CD4-positive, CD25-positive, alpha-beta regulatory T cell (primary cell): ENCODE data around the gene FMO3. TPM values are rescaled to one million over a fixed set of nuclear protein-coding genes. Genes with fewer than 3 reads are reported as not detected.
A peak's percentile ranks its signal among the peaks of the same experiment; 100 is the strongest.

ENCODE experiments used
- ATAC-seq, 2 donors: fragments of 150-1000 bp; cut with Tn5 transposase; one replicate each; pipeline ENCODE4 v1.10.0; 2021; ENCODE audit warnings: low read depth in 2 of 2, moderate number of reproducible peaks in 2 of 2, moderate library complexity in 1 of 2
- DNase-seq, 3 donors: peaks; one replicate each; pipeline versions ENCODE4 v3.0.0 to v3.0.0-alpha.2; 2012 to 2022; ENCODE audit warnings: mixed read lengths in 1 of 3
- H3K27ac ChIP-seq: one replicate; pipeline ENCODE4 v1.7.0; 2013; ENCODE audit warnings: mild to moderate bottlenecking, low read length; ENCODE audit not compliant: insufficient read depth, poor library complexity, severe bottlenecking
- H3K27me3 ChIP-seq: one replicate; pipeline ENCODE4 v1.7.0; 2013; ENCODE audit warnings: low read length; ENCODE audit not compliant: control insufficient read depth, insufficient read depth
- H3K36me3 ChIP-seq: one replicate; pipeline ENCODE4 v1.7.0; 2013; ENCODE audit warnings: mild to moderate bottlenecking, low read length, moderate library complexity; ENCODE audit not compliant: control insufficient read depth, insufficient read depth
- H3K4me1 ChIP-seq: 2 replicates; pipeline ENCODE4 v1.7.0; 2013; ENCODE audit warnings: mild to moderate bottlenecking, low read length; ENCODE audit not compliant: insufficient read depth, control insufficient read depth, poor library complexity, severe bottlenecking
- H3K4me3 ChIP-seq: one replicate; pipeline ENCODE4 v1.7.0; 2013; ENCODE audit warnings: low read depth, mild to moderate bottlenecking, low read length, moderate library complexity
- H3K9me3 ChIP-seq, 2 experiments: 1 replicate in 1 of 2; 2 replicates in 1 of 2; pipeline ENCODE4 v1.7.0; 2013; ENCODE audit warnings: low read length in 2 of 2, mild to moderate bottlenecking in 1 of 2, moderate library complexity in 1 of 2; ENCODE audit not compliant: control insufficient read depth in 2 of 2
- H3K27ac Mint-ChIP-seq, 3 donors: one replicate each; pipeline ENCODE4 v1.8.0; 2020 to 2022; ENCODE audit warnings: mild to moderate bottlenecking in 3 of 3, mixed read lengths in 3 of 3, moderate library complexity in 2 of 3
- H3K27me3 Mint-ChIP-seq: one replicate; pipeline ENCODE4 v1.8.0; 2022; ENCODE audit warnings: mild to moderate bottlenecking, mixed read lengths
- H3K36me3 Mint-ChIP-seq: one replicate; pipeline ENCODE4 v1.8.0; 2020; ENCODE audit warnings: mixed read lengths
- H3K4me1 Mint-ChIP-seq, 4 donors: one replicate each; pipeline ENCODE4 v1.8.0; 2020 to 2022; ENCODE audit warnings: mixed read lengths in 4 of 4, mild to moderate bottlenecking in 1 of 4
- H3K4me3 Mint-ChIP-seq, 4 donors: one replicate each; pipeline ENCODE4 v1.8.0; 2020 to 2022; ENCODE audit warnings: mild to moderate bottlenecking in 4 of 4, mixed read lengths in 4 of 4, moderate library complexity in 3 of 4
- H3K9me3 Mint-ChIP-seq, 7 donors: one replicate each; pipeline ENCODE4 v1.8.0; 2020 to 2022; ENCODE audit warnings: mixed read lengths in 7 of 7, mild to moderate bottlenecking in 3 of 7, moderate library complexity in 2 of 7
- polyA plus RNA-seq, 4 donors: library from polyadenylated mRNA; unstranded; fragments of 300-500 nt; fragmentation: Illumina TruSeq; gene quantifications; one replicate each; pipeline ENCODE4 v1.2.3, GENCODE V29; 2021
- total RNA-seq: library from RNA; stranded (reverse); gene quantifications from one replicate; pipeline ENCODE4 v1.2.3, GENCODE V29; 2022

Gene FMO3
- not detected for total RNA-seq
- polyA plus RNA-seq, result not detected

DNA sequence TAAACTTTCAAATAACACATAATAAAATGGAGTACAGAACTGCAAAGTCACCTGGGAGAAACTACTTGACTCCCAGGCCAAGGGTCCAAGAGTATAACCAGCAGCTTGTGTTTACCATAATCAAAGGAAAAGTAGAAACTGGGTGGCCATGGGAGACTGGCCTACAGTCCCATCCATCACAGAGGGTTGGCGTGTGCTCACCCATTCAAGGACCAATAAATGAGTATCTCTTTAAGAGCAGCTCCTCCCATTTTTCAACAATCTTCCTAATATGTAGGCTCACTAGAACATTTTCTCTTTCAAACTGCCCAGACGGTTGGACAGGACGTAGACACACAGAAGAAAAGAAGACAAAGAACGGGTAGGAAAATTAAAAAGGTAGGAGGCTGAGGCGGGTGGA is at the start of gene FMO3:
FMO3 (plus strand) TSS at position 302 of the 400 bp plus-strand sequence. CDS start 1,754 bp downstream, outside the sequence.
- no peaks in the 10 kb centered on the region for H3K27me3 ChIP-seq
- ATAC-seq, result no peak
- H3K9me3 ChIP-seq, result no peaks in the 10 kb centered on the region
- Mint-ChIP-seq H3K4me1 (no peaks in the 10 kb centered on the region), H3K27me3 (no peaks in the 10 kb centered on the region), H3K27ac (peak within 1 kb of the TSS in 1 of 3 donors; percentile 67), H3K36me3 (no peaks in the 10 kb centered on the region), H3K4me3 (no peak within 1 kb of the TSS), H3K9me3 (peaks cover 0 to 2% (median 0%) of the 10 kb centered on the region in 7 donors)
- no peaks in the 10 kb centered on the region for H3K36me3 ChIP-seq
- no peak within 1 kb of the TSS for H3K27ac ChIP-seq
- DNase-seq, result no peak
- H3K4me1 ChIP-seq, result no peaks in the 10 kb centered on the region
- no peak within 1 kb of the TSS for H3K4me3 ChIP-seq

DNA sequence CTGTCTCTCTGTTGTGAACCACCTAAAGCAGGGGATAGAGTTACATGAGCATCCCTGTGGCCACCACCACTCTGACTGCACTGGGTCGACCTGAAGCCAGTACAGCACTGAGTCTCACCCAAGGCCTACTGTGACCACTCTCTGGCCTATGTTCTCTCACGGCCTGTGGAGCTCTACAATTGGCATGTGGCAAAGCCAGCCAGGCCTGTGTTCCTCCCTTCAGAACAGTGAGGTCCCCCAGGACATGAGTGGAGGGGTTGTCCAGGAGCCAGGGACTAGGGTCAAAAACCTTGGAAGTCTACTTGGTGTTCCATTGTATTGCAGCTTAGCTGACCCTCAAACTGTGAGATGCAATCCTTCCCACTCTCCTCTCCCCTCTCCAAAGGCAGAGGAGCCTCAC is 42.7 kb upstream of the FMO3 start:
- H3K4me3 Mint-ChIP-seq, result no peak overlapping the region

DNA sequence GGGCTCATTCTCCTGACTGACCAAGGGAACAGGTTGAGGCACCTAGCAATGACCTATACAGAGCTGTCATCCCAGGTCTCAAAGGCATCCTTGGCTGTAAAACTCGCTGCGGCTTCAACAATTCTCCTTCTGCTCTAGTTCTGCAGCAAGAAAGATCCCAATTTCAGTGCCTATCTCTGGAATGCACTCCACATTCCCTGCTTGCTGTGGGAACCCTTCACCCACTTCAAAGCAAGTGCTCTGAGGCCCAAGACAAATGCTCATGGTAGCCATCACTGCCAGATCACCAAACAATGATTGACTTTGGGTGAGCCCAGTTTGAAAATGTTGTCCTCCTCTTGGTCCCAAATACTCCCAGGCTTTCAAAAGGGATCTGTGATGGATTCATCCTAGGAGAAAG is 37.7 kb upstream of the FMO3 start:
- Mint-ChIP-seq H3K27me3 (no peaks in the 10 kb centered on the region), H3K4me3 (no peak overlapping the region)
- ATAC-seq, result no peak

More for the DNA sequence above, 42.7 kb upstream of the FMO3 start:
- Histone ChIP-seq H3K9me3 (no peaks in the 10 kb centered on the region), H3K4me1 (no peaks in the 10 kb centered on the region), H3K36me3 (no peaks in the 10 kb centered on the region), H3K27ac (no peak overlapping the region), H3K27me3 (no peaks in the 10 kb centered on the region), H3K4me3 (no peak overlapping the region)
- no peaks in the 10 kb centered on the region for H3K27me3 Mint-ChIP-seq
- ATAC-seq (no peak), DNase-seq (no peak)
- H3K4me1 Mint-ChIP-seq, result no peaks in the 10 kb centered on the region
- H3K27ac Mint-ChIP-seq, result no peak overlapping the region
- H3K36me3 Mint-ChIP-seq, result no peaks in the 10 kb centered on the region
- H3K9me3 Mint-ChIP-seq, result peaks cover under 1 to 28% (median 5%) of the 10 kb centered on the region in 7 donors

DNA sequence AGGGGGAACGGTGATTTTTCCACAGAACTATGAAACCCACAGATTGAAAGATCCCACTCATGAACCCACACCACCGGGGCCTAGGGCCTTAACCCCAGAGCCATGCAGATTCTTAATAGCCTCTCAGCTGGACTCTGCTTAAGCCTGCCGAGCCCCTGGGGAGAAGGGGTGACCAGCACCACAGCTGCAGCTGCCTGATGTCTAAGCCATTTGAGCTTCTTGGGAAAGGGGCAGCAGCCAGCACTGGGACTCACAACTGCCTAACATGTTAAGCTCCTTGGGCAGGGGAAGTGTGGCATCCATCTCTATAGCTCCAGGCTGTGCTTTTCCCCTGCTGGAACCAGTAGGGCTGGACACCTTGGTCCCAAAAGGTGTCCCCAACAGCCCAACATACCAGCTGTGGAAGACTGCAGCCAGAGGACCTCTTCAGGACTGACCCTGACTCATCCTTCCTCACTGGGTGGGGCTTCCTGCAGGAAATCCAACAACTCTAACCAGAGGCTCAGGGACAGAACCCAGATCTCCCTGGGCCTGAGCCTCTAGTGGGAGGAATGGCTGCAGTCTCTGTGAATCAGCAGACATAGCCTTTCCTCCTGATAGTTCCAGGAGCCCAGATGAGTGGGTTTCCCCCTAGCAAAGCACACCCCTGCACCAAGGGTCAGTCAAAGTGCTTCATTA is 34.6 kb upstream of the FMO3 start:
- Mint-ChIP-seq H3K4me3 (no peak overlapping the region), H3K4me1 (no peaks in the 10 kb centered on the region), H3K9me3 (peaks cover 1 to 7% (median 3%) of the 10 kb centered on the region in 7 donors), H3K27me3 (no peaks in the 10 kb centered on the region), H3K36me3 (no peaks in the 10 kb centered on the region), H3K27ac (no peak overlapping the region)
- Histone ChIP-seq H3K27ac (no peak overlapping the region), H3K27me3 (no peaks in the 10 kb centered on the region), H3K4me1 (no peaks in the 10 kb centered on the region), H3K9me3 (no peaks in the 10 kb centered on the region), H3K4me3 (no peak overlapping the region), H3K36me3 (no peaks in the 10 kb centered on the region)
- DNase-seq (no peak), ATAC-seq (no peak)

More for the DNA sequence above, 37.7 kb upstream of the FMO3 start:
- Histone ChIP-seq H3K27ac (no peak overlapping the region), H3K9me3 (no peaks in the 10 kb centered on the region), H3K4me3 (no peak overlapping the region), H3K4me1 (no peaks in the 10 kb centered on the region), H3K36me3 (no peaks in the 10 kb centered on the region), H3K27me3 (no peaks in the 10 kb centered on the region)
- no peak overlapping the region for H3K27ac Mint-ChIP-seq
- H3K36me3 Mint-ChIP-seq, result no peaks in the 10 kb centered on the region
- no peaks in the 10 kb centered on the region for H3K4me1 Mint-ChIP-seq
- H3K9me3 Mint-ChIP-seq, result peaks cover 1 to 11% (median 4%) of the 10 kb centered on the region in 7 donors
- no peak for DNase-seq

DNA sequence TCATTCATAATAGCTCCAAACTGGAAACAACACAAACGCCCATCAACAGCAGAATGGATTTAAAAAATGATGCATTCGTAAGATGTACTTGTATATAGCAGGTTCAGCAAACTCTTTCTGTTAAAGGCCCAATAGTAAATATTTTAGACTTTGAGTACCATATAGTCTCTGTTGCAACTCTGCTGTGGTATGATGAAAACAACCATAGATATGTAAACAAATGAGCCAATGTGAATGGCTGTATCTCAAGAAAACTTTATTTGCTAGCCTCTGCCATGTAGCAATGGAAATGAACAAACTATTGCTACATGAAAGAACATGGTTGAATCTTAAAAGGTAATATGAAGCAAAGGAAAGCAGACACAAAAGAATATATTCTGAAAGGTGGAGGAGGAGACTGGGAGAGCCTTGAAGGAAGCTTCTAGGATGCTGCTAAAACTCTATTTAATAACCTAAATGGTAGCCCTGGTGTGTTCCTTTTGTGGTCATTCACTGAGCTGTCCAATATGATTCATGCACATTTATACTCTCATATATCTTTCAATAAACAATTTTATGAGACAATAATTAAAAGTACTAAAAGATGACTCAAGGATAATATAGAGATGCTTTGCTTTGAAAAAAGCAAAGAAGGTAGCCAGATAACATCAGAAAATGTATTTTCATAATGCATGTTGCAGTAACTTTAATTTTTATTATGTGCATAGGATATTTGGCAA is 29.1 kb upstream of the FMO3 start:
- no peaks in the 10 kb centered on the region for H3K36me3 Mint-ChIP-seq
- ATAC-seq, result no peak
- H3K27me3 ChIP-seq, result no peaks in the 10 kb centered on the region
- no peaks in the 10 kb centered on the region for H3K4me1 Mint-ChIP-seq
- peaks cover 0 to 8% (median 0%) of the 10 kb centered on the region in 7 donors for H3K9me3 Mint-ChIP-seq
- no peak overlapping the region for H3K27ac Mint-ChIP-seq
- no peak overlapping the region for H3K4me3 Mint-ChIP-seq
- no peaks in the 10 kb centered on the region for H3K36me3 ChIP-seq
- no peak overlapping the region for H3K27ac ChIP-seq
- H3K4me3 ChIP-seq, result no peak overlapping the region
- H3K4me1 ChIP-seq, result no peaks in the 10 kb centered on the region
- DNase-seq, result no peak
- no peaks in the 10 kb centered on the region for H3K27me3 Mint-ChIP-seq
- H3K9me3 ChIP-seq, result no peaks in the 10 kb centered on the region

DNA sequence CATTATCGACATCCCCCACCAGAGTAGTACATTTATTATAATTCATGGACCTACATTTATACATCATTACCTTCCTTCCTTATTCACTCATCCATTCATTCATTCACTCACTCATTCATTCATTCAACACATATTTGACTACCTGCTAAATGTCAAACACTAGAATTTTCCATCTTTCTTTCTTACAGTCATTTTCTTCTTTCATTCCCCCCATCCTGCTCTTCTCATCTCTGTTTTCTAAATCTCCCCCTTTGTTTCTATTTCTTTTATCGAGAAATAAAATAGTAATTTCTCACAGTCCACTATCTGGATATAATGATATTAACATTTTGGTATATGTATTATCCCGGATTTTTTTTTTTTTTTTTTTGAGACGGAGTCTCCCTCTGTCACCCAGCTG is 27.8 kb upstream of the FMO3 start:
- H3K4me1 Mint-ChIP-seq, result no peaks in the 10 kb centered on the region
- no peak overlapping the region for H3K27ac ChIP-seq
- no peaks in the 10 kb centered on the region for H3K9me3 ChIP-seq
- H3K36me3 ChIP-seq, result no peaks in the 10 kb centered on the region
- H3K27me3 ChIP-seq, result no peaks in the 10 kb centered on the region
- H3K4me3 Mint-ChIP-seq, result no peak overlapping the region
- H3K27me3 Mint-ChIP-seq, result no peaks in the 10 kb centered on the region
- ATAC-seq, result no peak
- H3K4me3 ChIP-seq, result no peak overlapping the region
- H3K27ac Mint-ChIP-seq, result no peak overlapping the region
- H3K9me3 Mint-ChIP-seq, result peaks cover 0 to 5% (median 0%) of the 10 kb centered on the region in 7 donors
- H3K4me1 ChIP-seq, result no peaks in the 10 kb centered on the region
- no peak for DNase-seq
- H3K36me3 Mint-ChIP-seq, result no peaks in the 10 kb centered on the region

DNA sequence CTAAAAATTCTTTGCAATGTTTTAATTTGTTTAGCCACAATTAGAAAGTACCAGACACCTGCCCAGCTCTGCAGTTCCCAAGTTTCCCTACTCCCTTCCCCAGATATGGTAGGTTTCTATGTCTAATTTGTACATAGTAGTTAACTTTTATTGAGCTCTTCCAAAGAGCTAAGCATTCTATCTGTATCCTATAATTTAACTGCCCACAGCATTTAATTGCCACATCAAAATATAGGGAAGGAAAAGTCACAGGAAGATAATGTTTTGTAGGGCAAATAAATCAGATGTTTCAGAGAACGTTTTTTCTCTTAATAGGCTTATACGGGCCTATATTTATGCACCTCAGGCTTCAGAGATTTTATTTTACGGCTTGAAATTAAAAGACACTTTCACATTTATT is 15.7 kb upstream of the FMO3 start:
- Mint-ChIP-seq H3K36me3 (no peaks in the 10 kb centered on the region), H3K27ac (no peak overlapping the region), H3K4me3 (no peak overlapping the region), H3K9me3 (peaks cover 0 to 4% (median 1%) of the 10 kb centered on the region in 7 donors), H3K27me3 (peaks cover 12% of the 10 kb centered on the region), H3K4me1 (no peaks in the 10 kb centered on the region)
- H3K36me3 ChIP-seq, result no peaks in the 10 kb centered on the region
- H3K27ac ChIP-seq, result no peak overlapping the region
- no peaks in the 10 kb centered on the region for H3K9me3 ChIP-seq
- no peak for DNase-seq
- ATAC-seq, result no peak
- H3K4me1 ChIP-seq, result no peaks in the 10 kb centered on the region
- H3K27me3 ChIP-seq, result peaks cover 4% of the 10 kb centered on the region
- no peak overlapping the region for H3K4me3 ChIP-seq
